ENCODE results near the gene CABLES1.

CABLES1 gene

DNA sequence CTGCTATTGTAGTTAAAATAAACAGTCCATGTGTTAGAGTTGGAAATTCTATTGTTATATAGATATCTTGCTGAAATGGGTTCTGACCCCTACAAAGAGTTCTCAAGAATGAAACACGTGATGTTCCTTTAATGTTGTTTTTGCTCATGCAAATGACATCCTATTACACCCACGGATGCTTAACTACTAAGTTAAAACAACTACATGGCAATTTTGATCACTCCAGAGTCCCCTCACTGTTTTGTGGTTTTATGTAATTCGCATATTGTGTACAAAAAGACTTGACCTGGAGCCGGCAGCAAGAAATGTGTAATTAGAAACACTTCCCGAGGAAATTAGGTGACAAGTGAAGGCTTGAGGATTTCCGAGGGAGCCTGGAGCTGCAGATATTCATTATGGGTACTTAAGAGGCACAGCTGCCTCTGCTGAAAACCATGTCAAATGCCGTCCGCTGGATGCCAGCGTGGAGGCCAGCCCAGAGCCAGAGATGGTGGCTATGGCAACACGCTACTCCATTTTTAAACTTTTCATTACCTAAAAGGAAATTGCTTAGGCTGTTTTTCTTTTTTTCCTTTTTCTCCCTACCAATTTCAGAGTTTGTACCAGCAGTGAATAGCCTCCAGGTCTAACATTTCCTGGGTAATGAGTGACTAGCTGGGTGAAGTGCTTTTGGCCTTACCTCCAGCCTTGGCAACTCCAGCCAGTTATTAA, 21.0 kb upstream of the CABLES1 start:
- DNase-seq: peak; percentile 67

DNA sequence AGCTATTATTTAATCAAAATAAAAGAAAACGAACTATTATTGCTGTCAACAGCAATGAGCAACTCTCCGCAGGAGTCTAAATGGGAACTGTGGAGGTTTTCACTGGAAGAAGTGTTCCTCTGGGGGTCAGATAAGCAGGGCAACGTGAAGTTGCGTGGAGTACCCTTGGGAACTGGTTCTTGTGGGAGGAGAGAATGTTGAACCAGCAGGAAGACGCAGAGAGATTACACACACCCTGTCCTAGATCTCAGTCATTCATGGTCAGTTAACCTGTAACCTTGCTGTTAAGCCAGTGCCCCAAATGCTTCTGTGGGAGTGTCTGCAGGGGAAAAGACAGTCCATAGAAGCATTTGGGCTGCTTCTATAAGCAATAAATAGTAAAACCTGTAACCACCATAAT, 20.4 kb upstream of the CABLES1 start:
- no peak for DNase-seq

DNA sequence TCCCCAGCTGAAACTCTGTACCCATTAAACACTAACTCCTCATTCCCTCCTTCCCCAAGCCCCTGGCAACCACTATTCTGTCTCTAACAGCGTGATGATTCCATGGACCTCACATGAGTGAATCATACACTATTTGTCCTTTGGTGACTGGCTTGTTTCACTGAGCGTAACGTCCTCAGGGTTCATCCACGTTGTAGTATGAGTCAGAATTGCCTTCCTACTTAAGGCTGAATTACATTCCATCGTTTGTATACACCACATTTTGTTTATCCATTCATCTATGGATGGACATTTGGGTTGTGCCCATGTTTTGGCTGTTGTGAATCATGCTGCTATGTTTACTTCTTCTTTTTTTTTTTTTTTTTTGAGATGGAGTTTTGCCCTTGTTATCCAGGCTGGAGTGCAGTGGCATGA, 19.6 kb upstream of the CABLES1 start:
- no peak for DNase-seq

- DNase-seq: no peak
Measured at GRCh38 chr18:23121133-23121532, 14.2 kb upstream of the CABLES1 start.

- no peak for DNase-seq
Measured at GRCh38 chr18:23122334-23123229, 12.7 kb upstream of the CABLES1 start.

DNA sequence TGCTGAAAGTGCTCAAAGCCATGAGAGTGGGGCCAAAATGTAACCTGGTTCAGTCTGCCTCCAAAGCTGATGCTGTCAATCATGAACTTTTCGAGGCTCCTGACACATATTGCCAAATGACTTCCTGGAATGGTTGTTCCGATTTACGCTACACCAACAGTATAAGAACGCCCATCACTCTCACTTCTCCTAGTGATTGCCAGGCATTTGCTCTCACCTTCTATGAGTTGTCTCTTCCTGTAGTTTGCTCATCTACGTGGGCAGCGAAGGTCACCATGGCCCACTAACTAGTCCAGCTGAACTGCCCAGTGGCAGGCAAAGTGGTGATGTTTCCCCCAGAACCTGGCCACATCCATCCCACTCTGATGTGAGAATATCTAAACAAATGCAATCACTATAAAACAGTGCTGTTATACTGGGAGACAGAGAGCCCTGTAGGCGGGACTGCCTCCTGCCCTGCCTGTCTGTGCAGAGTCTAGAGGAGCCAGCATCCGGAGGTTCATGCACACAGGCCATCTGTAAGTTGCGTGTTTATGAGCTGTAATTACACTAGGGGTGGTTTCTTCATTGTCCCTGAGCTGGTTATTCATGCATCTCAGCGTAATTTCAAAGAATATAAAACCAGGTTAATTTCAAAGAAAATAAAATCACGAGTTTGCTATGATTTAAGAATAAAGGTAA, 8.8 kb upstream of the CABLES1 start:
- no peak for DNase-seq

GRCh38 chr18:23127090-23127489, 8.2 kb upstream of the CABLES1 start:
- DNase-seq: no peak

DNA sequence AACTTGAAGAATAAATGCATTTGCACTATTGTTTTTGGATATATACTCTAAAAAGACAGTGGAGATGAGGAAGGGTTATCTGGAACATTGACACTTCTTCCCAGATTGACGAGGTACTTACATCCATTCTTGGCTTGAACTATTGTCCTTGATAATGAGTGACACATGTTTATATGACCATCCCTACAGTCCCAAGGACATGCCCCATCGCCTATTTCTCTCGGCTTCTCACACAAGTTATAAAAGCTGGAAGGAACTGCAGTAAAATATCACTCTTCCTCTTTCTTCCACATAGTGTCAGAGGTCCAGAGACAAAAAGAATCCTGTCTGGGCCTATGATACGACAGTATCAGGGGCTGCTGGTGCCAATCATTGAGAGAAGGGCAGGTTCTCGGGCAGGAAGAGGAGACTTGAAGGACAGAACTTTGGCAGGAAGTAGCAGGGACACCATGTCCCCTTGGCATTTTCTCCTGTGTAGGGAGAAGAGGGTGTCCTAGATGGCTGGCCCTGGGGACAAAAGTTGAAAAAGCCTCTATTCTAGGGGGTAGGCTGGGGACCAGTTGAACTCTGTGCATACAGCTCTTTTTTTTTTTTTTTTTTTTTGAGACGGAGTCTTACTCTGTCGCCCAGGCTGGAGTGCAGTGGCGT, 5.8 kb upstream of the CABLES1 start:
- no peak for DNase-seq

DNA sequence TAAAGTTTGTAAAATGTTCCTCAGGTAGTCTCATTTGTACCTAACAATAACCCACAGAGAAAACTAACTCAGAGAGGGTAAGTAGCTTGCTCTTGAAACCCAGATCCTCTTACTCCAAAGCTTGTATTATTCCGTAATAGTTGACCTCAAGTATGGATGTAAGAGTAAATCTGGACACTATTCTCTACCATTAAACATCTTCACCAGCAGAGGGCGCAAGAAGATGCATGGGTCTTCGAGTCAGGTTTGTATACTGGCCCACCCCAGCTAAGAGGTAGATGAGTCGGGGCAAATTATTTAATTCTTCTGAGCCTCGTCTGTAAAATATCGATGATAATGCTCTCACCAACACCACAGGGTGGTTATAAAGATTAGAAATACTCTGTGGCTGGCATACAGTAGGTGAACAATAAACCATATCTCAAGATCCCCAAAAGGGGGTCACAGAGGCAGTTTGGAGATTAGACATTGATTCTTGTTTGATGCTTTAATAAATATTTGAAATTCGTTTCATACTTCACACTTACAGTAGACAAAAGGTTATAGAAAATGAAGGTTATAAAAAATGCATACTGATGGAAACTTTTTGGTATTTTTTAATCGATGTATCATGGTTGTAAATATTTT, 3.5 kb upstream of the CABLES1 start:
- peak; percentile 19 for DNase-seq

- peak; percentile 77 for DNase-seq
Measured at GRCh38 chr18:23133860-23134779, 1.2 kb upstream of the CABLES1 start.

GRCh38 chr18:23135550-23136325, 453 bp downstream of the CABLES1 start:
- DNase-seq: no peak

- peak; percentile 23 for DNase-seq
Measured at GRCh38 chr18:23136326-23137096, 1.2 kb downstream of the CABLES1 start.

GRCh38 chr18:23137097-23137635, 1.9 kb downstream of the CABLES1 start:
- no peak for DNase-seq

DNA sequence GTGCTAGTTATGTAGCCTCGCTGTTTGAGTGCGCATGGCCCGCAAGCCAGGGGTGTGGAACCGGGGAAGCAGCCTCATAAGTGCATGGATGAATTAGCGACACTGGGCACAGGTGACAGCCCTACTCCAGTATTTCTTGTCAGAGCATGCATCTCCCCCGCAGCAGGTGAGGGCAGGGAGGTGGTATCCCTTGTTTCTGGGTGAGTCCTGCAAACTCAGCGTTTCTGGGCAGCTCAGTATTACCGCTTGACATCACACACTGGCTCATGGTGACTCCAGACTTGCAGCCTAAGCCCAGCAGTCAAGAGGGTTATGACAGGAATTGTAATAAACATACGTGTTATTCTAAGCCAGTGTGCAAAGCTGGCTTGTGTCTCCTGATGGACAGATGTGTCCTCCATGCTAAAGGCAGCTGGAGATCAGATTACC, 2.5 kb downstream of the CABLES1 start:
- DNase-seq: peak; percentile 88

DNA sequence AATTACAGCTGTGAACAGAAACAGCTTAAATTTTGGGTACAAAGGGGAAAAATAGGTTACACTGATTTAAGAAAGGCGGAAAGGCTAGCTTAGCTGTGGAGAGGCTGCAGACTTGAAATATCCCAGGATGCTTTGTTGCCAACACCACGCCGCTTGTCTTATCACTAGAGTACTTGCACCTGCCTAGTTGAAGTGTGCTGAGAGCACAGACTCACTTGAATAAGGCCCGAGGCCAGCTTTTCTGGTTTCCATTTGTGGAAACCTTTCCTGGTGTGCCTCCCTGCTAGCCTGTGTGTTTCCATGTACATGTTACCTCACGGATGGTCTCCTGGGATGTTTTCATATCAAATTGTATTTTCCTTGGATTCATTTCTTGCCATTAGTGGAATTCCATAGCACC, 3.2 kb downstream of the CABLES1 start:
- DNase-seq: peak; percentile 97

DNA sequence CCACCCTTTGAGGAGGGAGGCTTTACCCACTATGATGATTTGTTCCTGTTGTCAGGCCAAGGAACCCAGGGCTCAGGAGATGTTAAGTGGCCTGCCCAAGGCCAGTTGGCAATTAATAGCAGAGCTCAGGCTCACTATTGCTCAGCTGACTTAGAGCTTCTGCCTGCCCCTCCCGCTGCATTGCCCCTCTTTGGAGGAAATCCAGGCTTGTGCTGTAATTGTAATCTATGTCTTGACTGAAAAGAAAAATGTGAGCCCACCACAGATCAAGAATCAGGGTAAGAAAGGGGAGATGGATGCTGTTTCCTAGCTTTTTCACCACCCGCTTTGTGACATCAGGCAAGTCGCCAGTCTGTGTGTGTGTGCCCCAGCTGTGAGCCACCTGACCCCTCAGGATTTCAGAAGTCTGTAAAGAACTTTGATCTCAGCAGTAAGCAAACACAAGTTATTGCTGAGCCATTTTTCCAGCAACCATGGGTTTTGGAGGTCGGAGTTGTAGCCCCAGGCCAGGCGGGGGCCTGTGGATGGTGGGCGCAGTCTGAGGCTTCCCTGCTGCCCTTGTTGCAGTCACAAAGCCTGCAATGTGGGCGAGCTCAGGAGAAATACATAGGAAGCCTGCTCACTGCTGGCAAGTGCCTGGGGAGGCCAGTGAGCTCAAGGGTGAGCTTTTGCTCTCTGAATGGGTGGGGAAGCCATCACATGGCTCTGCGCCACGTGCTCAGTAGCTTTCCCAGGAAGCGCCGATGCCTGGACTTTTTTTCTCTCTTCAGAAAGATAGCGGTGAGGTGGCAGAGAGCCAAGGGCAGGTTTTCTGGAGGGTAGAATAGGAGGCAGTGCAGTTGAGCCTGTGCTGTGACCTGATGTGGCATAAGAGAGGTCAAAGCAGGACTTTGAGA, 6.1 kb downstream of the CABLES1 start:
- DNase-seq: peak; percentile 66

GRCh38 chr18:23142251-23142929, 7.1 kb downstream of the CABLES1 start:
- no peak for DNase-seq

Data from DMS79 (cell line).